Measurements from ENCODE around the gene SLC35D1. TPM values are rescaled to one million over a fixed set of nuclear protein-coding genes. Genes with fewer than 3 reads are reported as not detected.

SLC35D1 gene
- total RNA-seq, 6 donors from 2014 or later: 1.4 to 8.6 (median 5.4) TPM

DNA sequence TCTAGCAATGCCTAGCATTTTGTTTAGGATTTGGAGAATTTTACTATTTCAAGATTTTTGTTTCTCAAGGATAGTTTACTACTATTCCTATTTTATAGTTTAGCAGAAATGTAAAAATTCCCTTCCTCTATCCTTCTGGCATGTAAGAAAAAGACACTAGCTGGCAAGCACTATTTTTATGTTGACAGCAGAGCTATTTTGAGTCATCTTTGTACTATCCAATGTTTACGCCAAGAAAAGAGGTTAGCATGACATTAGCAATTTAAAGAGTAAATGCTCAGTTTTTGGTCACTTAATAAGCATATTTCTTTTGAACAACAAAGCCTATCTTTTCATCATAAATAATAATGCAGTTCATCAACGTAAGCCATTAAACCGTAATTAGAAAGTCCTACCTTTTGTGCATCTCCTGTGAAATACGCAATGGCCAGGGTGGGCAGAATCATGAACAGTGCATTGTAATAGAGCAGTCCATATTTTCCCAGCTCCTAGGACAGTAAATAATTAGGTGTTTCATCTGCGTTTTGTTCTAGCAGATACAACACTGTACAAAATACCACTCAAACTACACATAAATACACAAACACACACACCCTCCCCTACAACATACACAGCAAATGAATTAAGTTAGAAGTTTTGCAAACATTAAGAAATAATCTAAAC lies 12.0 kb downstream of the SLC35D1 start:
- H3K4me3 ChIP-seq: no peak overlapping the region
- H3K36me3 ChIP-seq: peaks cover 13 to 85% (median 29%) of the 10 kb centered on the region in 4 donors
- no peaks in the 10 kb centered on the region for H3K4me1 ChIP-seq
- TF ChIP-seq POLR2AphosphoS5 (IDR thresholded peaks at IDR 0.05): no peak
- TF ChIP-seq POLR2A (IDR thresholded peaks at IDR 0.05): no peak
- TF ChIP-seq EP300 (IDR thresholded peaks at IDR 0.05): no peak
- TF ChIP-seq CTCF (IDR thresholded peaks at IDR 0.05): no peak
- 89 to 91% methylated on average over 5 of the region's 5 CpGs for WGBS, 2 donors
- H3K9me3 ChIP-seq: no peaks in the 10 kb centered on the region
- no peak for DNase-seq
- ATAC-seq (ENCODE audit: low FRiP score in 2 of 2): no peak
- H3K27ac ChIP-seq: no peak overlapping the region
- no peaks in the 10 kb centered on the region for H3K27me3 ChIP-seq

DNA sequence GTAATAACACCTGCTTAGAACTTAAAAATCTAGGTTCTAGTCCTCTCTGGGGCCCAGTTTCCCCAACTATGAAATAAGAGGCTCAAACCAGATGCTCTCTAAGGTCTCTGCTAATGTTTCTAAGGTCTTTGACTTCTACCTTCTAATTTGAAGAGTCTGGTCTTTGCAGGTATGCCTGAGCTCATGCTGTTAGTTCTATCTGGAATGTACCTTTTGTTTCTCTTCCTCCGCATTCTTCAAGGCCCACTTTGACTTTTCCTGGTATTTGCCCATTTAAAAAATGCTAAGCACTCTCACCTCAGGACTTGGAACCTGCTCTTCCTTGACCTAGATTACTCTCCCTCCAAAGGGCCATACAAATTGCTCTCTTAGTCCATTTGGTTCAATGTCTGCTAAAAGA lies 13.5 kb downstream of the SLC35D1 start:
- TF ChIP-seq POLR2A (IDR thresholded peaks at IDR 0.05) (no peak), CTCF (IDR thresholded peaks at IDR 0.05) (no peak), EP300 (IDR thresholded peaks at IDR 0.05) (no peak), POLR2AphosphoS5 (IDR thresholded peaks at IDR 0.05) (no peak)
- Histone ChIP-seq H3K27me3 (no peaks in the 10 kb centered on the region), H3K27ac (no peak overlapping the region), H3K4me3 (no peak overlapping the region), H3K9me3 (no peaks in the 10 kb centered on the region), H3K36me3 (peaks cover 5 to 78% (median 25%) of the 10 kb centered on the region in 4 donors), H3K4me1 (no peaks in the 10 kb centered on the region)
- DNase-seq (no peak), ATAC-seq (ENCODE audit: low FRiP score in 2 of 2) (no peak)
- WGBS, 2 donors: 89 to 96% methylated on average over 1 of the region's 1 CpG

- TF ChIP-seq POLR2A (IDR thresholded peaks at IDR 0.05) (no peak), EP300 (IDR thresholded peaks at IDR 0.05) (no peak), CTCF (IDR thresholded peaks at IDR 0.05) (no peak), POLR2AphosphoS5 (IDR thresholded peaks at IDR 0.05) (no peak)
- ATAC-seq (ENCODE audit: low FRiP score in 2 of 2) (no peak), DNase-seq (no peak)
- no peaks in the 10 kb centered on the region for H3K27me3 ChIP-seq
- 90 to 94% methylated on average over 4 of the region's 4 CpGs for WGBS, 2 donors
- H3K9me3 ChIP-seq: no peaks in the 10 kb centered on the region
- no peak overlapping the region for H3K27ac ChIP-seq
- H3K4me1 ChIP-seq: no peaks in the 10 kb centered on the region
- no peak overlapping the region for H3K4me3 ChIP-seq
- H3K36me3 ChIP-seq: peaks cover 0 to 7% (median 0%) of the 10 kb centered on the region in 4 donors
These were observed 22.1 kb downstream of the SLC35D1 start for GRCh38 chr1:67031859-67032247.

DNA sequence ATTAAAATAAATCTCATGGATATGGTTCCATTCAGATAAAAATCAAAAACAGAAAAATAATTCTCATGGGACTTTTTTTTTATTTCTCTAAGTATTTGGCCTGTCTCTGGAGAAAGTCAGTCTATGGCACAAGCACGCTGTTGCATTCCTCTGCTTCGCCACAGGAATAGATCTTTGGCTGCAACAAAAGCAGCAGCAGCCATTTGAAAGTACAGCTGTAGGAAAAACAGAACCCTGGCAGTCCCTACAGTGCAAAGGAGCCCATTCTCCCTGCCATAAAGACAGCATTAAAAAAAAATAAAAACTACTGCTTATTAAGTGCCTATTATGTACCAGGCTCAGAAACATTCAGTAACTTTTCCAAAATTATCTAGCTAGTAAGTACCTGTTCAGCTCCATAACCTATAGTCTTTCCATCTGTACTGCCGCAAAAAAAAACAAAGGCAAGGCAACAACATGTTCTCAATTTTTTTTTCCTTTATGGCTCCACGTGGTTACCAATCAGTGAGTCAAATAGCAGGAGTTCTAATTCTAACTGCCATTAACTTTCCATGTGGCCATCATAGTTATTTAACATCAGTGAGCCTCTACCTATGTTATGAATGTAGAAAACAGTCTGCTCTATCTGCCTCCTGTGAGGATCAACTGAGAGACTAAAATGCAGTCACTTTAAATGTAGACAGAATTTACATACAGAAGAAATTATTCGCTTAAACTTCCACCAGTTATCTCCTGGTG lies 22.7 kb downstream of the SLC35D1 start:
- Histone ChIP-seq H3K9me3 (no peaks in the 10 kb centered on the region), H3K27ac (no peak overlapping the region), H3K36me3 (peaks cover 0 to under 1% (median 0%) of the 10 kb centered on the region in 4 donors), H3K27me3 (no peaks in the 10 kb centered on the region), H3K4me3 (no peak overlapping the region), H3K4me1 (no peaks in the 10 kb centered on the region)
- TF ChIP-seq POLR2A (IDR thresholded peaks at IDR 0.05) (no peak), POLR2AphosphoS5 (IDR thresholded peaks at IDR 0.05) (no peak), CTCF (IDR thresholded peaks at IDR 0.05) (no peak), EP300 (IDR thresholded peaks at IDR 0.05) (no peak)
- no peak for ATAC-seq (ENCODE audit: low FRiP score in 2 of 2)
- 77 to 90% methylated on average over 5 of the region's 5 CpGs for WGBS, 2 donors
- DNase-seq: no peak

All from upper lobe of left lung (tissue), 6 donors.